GM12878 (cell line): ENCODE data around the gene PRR11. TPM values are rescaled to one million over a fixed set of nuclear protein-coding genes. Genes with fewer than 3 reads are reported as not detected.

Experiments
- ATAC-seq: fragments of 200-7000 bp; cut with Tn5 transposase; 3 replicates; pipeline ENCODE4 v1.9.1; 2020; ENCODE audit warnings: mild to moderate bottlenecking, moderate library complexity
- BruUV-seq: library from RNA; stranded (reverse); fragments of 400-500 nt; replicated peaks from 2 replicates; lab custom pipeline; 2021; lab: Mats Ljungman, UMichigan
- CTCF ChIA-PET: fragments of 300-600 bp; sonication (Branson Sonifier 250); formaldehyde crosslinking; extraction: SDS; loops from one replicate; lab custom pipeline; 2021; ENCODE audit warnings: inconsistent platforms; lab: Yijun Ruan, JAX
- POLR2A ChIA-PET: fragments of 350-600 bp; formaldehyde crosslinking; extraction: SDS; loops from one replicate; lab custom pipeline; 2021; ENCODE audit warnings: inconsistent platforms; lab: Charles Lee
- RAD21 ChIA-PET: fragments of 300-600 bp; sonication (Branson Sonifier 250); formaldehyde crosslinking; loops from one replicate; lab custom pipeline; 2023; ENCODE audit warnings: antibody characterized with exemption; ENCODE audit not compliant: unreplicated experiment; lab: Charles Lee
- SMC1A ChIA-PET: fragments of 300-600 bp; sonication (Branson Sonifier 250); formaldehyde crosslinking; loops from one replicate; lab custom pipeline; 2023; ENCODE audit not compliant: unreplicated experiment, uncharacterized antibody; lab: Charles Lee
- DNase-seq: peaks from one replicate; pipeline ENCODE4 v3.0.0-alpha.2; 2011; ENCODE audit warnings: low read depth, low spot score
- FAIRE-seq: peaks from 3 replicates; lab custom pipeline; 2011; peaks lifted over from hg19 to GRCh38; lab: Jason Lieb, UNC
- H2AFZ ChIP-seq: 2 replicates; pipeline ENCODE4 v1.6.0; 2011; ENCODE audit warnings: low read depth, low read length, control low read depth; ENCODE audit not compliant: control insufficient read depth
- H3K27ac ChIP-seq: 2 replicates; pipeline ENCODE4 v1.5.1; 2011; ENCODE audit warnings: control low read depth; ENCODE audit not compliant: control insufficient read depth, insufficient read depth
- H3K27me3 ChIP-seq, 2 experiments: replicated peaks in 1 of 2; 2 replicates each; pipeline versions ENCODE4 v1.6.0 to v1.6.1; 2011; ENCODE audit warnings: low read length in 1 of 2; ENCODE audit not compliant: control insufficient read depth in 2 of 2, insufficient read depth in 2 of 2
- H3K36me3 ChIP-seq, 2 experiments: 2 replicates each; pipeline ENCODE4 v1.5.1; 2011; ENCODE audit warnings: low read length in 1 of 2; ENCODE audit not compliant: control insufficient read depth in 2 of 2, insufficient read depth in 2 of 2
- H3K4me1 ChIP-seq: 2 replicates; pipeline ENCODE4 v1.6.1; 2011; ENCODE audit warnings: mild to moderate bottlenecking, low read length, moderate library complexity, mixed read lengths; ENCODE audit not compliant: control insufficient read depth, insufficient read depth
- H3K4me2 ChIP-seq: 2 replicates; pipeline ENCODE4 v1.6.0; 2011; ENCODE audit warnings: control low read depth; ENCODE audit not compliant: control insufficient read depth, insufficient read depth
- H3K4me3 ChIP-seq: fragments of 200-600 bp; sonication (generic); 2 replicates; pipeline ENCODE4 v1.5.1; 2016
- H3K79me2 ChIP-seq: 2 replicates; pipeline ENCODE4 v1.6.0; 2011; ENCODE audit warnings: low read length; ENCODE audit not compliant: control insufficient read depth, insufficient read depth
- H3K9ac ChIP-seq: 2 replicates; pipeline ENCODE4 v1.8.0; 2011; ENCODE audit warnings: low read length, control low read depth, mixed read lengths; ENCODE audit not compliant: control insufficient read depth, insufficient read depth
- H3K9me3 ChIP-seq: replicated peaks from 3 replicates; pipeline ENCODE4 v1.5.1; 2011; ENCODE audit warnings: mild to moderate bottlenecking, low read length; ENCODE audit not compliant: control insufficient read depth, insufficient read depth
- H4K20me1 ChIP-seq: 2 replicates; pipeline ENCODE4 v1.6.0; 2011; ENCODE audit not compliant: control insufficient read depth, insufficient read depth
- ATF3 ChIP-seq: IDR thresholded peaks from 2 replicates; pipeline ENCODE4 v1.6.1; 2011; ENCODE audit warnings: low read depth, mild to moderate bottlenecking, low read length, moderate library complexity, borderline replicate concordance; ENCODE audit errors: extremely low read depth
- CHD4 ChIP-seq: fragments of 200-600 bp; sonication (generic); IDR thresholded peaks from 2 replicates; pipeline ENCODE4 v1.6.1; 2016; ENCODE audit warnings: mild to moderate bottlenecking
- KAT2A ChIP-seq: conservative IDR thresholded peaks from 2 replicates; pipeline ENCODE4 v1.6.1; 2011; ENCODE audit warnings: low read depth, low read length; ENCODE audit not compliant: control insufficient read depth
- MAX ChIP-seq: IDR thresholded peaks from 2 replicates; pipeline ENCODE4 v1.6.1; 2012; ENCODE audit warnings: low read depth, low read length, improper control_type of control experiment
- MYB ChIP-seq: fragments of 150-350 bp; IDR thresholded peaks from 2 replicates; pipeline ENCODE4 v1.6.1; 2014; ENCODE audit warnings: mild to moderate bottlenecking, low read depth, low read length, borderline replicate concordance
- NR2C1 ChIP-seq: fragments of 450-650 bp; IDR thresholded peaks from 2 replicates; pipeline ENCODE4 v1.6.1; 2017; ENCODE audit warnings: antibody characterized with exemption, mild to moderate bottlenecking, moderate library complexity
- NRF1 ChIP-seq: conservative IDR thresholded peaks from 2 replicates; pipeline ENCODE4 v1.6.1; 2011; ENCODE audit warnings: mild to moderate bottlenecking, low read depth, low read length, improper control_type of control experiment
- PKNOX1 ChIP-seq: fragments of 450-650 bp; IDR thresholded peaks from 2 replicates; pipeline ENCODE4 v1.6.1; 2016; ENCODE audit warnings: mild to moderate bottlenecking
- RCOR1 ChIP-seq: conservative IDR thresholded peaks from 2 replicates; pipeline ENCODE4 v1.6.1; 2012; ENCODE audit warnings: low read depth, low read length, improper control_type of control experiment
- SUZ12 ChIP-seq: fragments of 200-600 bp; sonication (generic); IDR thresholded peaks from one replicate; pipeline ENCODE4 v1.6.1; 2018; ENCODE audit warnings: antibody characterized with exemption, mild to moderate bottlenecking; ENCODE audit not compliant: unreplicated experiment
- ZBED1 ChIP-seq: IDR thresholded peaks from 2 replicates; pipeline ENCODE4 v1.6.1; 2016; ENCODE audit warnings: borderline replicate concordance
- WGBS: methylation state at CpG from one replicate; pipeline ENCODE4 v1.1.6; 2016; ENCODE audit warnings: low lambda C conversion rate; ENCODE audit not compliant: insufficient replicate concordance, insufficient coverage; ENCODE audit errors: missing lambda C conversion rate; 5-methylcytosine and 5-hydroxymethylcytosine counted together
- in situ Hi-C: fragments of 300-500 bp; cut with MboI; formaldehyde crosslinking; loops from 9 replicates; pipeline ENCODE4 v1.14.3; 2018; ENCODE audit warnings: mixed read lengths
- intact Hi-C: fragments of 100-400 bp; cut with micrococcal nuclease; formaldehyde crosslinking; loops from one replicate; pipeline ENCODE4 v1.14.2; 2022; ENCODE audit not compliant: unreplicated experiment
- polyA plus RNA-seq, 11 experiments: library from polyadenylated mRNA; depleted of rRNA in 4 of 11; unstranded in 6 of 11; stranded (reverse) in 5 of 11; fragments of >200 nt; fragmentation: Nextera tagmentation in 4 of 11; fragmentation: Illumina TruSeq in 1 of 11; extraction: Ambion mirVana in 4 of 11; extraction: Trizol in 1 of 11; gene quantifications; 1 replicate in 1 of 11; 2 replicates in 10 of 11; pipeline versions ENCODE4 v1.2.1 to v1.2.3, GENCODE V29; 2011 to 2016; ENCODE audit warnings: inconsistent platforms in 2 of 11, missing spikeins in 2 of 11, low read depth in 1 of 11
- total RNA-seq, 4 experiments: library from RNA; depleted of rRNA in 3 of 4; stranded (reverse); fragments of >200 nt in 3 of 4; fragmentation: Illumina TruSeq in 1 of 4; extraction: Trizol in 1 of 4; gene quantifications; 2 replicates each; pipeline versions ENCODE4 v1.2.1 to v1.2.3, GENCODE V29; 2013 to 2021
- TF ChIP-seq, protein P1 (sequence below): fragments of 450-650 bp; IDR thresholded peaks from 2 replicates; pipeline ENCODE4 v1.6.1; 2017; ENCODE audit warnings: mild to moderate bottlenecking, low read depth, inconsistent platforms; ENCODE audit not compliant: poor library complexity, severe bottlenecking
- TF ChIP-seq, protein P2 (sequence below): fragments of 450-650 bp; IDR thresholded peaks from 2 replicates; pipeline ENCODE4 v1.6.1; 2016; ENCODE audit warnings: mild to moderate bottlenecking

PRR11 gene
- total and polyA plus RNA-seq, 10 of the 15 experiments (the other 5 are each of a cell fraction or from before 2014, with no cell fraction given), result 20.8 to 97.0 (median 48.3) TPM

GRCh38 chr17:59181481-59181880 is 25.9 kb downstream of the PRR11 start:
- Histone ChIP-seq H3K4me3 (no peak overlapping the region), H4K20me1 (no peaks in the 10 kb centered on the region), H3K27me3 (no peaks in the 10 kb centered on the region), H3K9ac (no peak overlapping the region), H3K36me3 (peaks cover 0 to 9% of the 10 kb centered on the region in 2 experiments; a peak in 3 of 4 replicates), H3K4me1 (no peaks in the 10 kb centered on the region), H3K27ac (no peak overlapping the region), H3K79me2 (no peaks in the 10 kb centered on the region), H3K9me3 (no peaks in the 10 kb centered on the region), H2AFZ (no peak overlapping the region), H3K4me2 (no peak overlapping the region)
- FAIRE-seq, result no peak
- ChIA-PET SMC1A (no interaction called here), POLR2A (no interaction called here), RAD21 (no interaction called here), CTCF (no interaction called here)
- no TSS peak for BruUV-seq
- TF ChIP-seq ZBED1 (no peak), NRF1 (no peak), NR2C1 (no peak), MAX (no peak), CHD4 (no peak), ATF3 (no peak), MYB (no peak), PKNOX1 (no peak), RCOR1 (no peak), SUZ12 (no peak), KAT2A (no peak)
- TF ChIP-seq, protein P1, sequence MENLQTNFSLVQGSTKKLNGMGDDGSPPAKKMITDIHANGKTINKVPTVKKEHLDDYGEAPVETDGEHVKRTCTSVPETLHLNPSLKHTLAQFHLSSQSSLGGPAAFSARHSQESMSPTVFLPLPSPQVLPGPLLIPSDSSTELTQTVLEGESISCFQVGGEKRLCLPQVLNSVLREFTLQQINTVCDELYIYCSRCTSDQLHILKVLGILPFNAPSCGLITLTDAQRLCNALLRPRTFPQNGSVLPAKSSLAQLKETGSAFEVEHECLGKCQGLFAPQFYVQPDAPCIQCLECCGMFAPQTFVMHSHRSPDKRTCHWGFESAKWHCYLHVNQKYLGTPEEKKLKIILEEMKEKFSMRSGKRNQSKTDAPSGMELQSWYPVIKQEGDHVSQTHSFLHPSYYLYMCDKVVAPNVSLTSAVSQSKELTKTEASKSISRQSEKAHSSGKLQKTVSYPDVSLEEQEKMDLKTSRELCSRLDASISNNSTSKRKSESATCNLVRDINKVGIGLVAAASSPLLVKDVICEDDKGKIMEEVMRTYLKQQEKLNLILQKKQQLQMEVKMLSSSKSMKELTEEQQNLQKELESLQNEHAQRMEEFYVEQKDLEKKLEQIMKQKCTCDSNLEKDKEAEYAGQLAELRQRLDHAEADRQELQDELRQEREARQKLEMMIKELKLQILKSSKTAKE, result no peak
- TF ChIP-seq, protein P2, sequence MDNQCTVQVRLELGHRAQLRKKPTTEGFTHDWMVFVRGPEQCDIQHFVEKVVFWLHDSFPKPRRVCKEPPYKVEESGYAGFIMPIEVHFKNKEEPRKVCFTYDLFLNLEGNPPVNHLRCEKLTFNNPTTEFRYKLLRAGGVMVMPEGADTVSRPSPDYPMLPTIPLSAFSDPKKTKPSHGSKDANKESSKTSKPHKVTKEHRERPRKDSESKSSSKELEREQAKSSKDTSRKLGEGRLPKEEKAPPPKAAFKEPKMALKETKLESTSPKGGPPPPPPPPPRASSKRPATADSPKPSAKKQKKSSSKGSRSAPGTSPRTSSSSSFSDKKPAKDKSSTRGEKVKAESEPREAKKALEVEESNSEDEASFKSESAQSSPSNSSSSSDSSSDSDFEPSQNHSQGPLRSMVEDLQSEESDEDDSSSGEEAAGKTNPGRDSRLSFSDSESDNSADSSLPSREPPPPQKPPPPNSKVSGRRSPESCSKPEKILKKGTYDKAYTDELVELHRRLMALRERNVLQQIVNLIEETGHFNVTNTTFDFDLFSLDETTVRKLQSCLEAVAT, result no peak
- no peak for DNase-seq
- in situ Hi-C loops, result no loop called here
- intact Hi-C loops, result no loop called here
- no peak for ATAC-seq
- WGBS, result 100% methylated on average over 7 of the region's 9 CpGs
